Measurements from ENCODE around the gene LHFPL2. TPM values are rescaled to one million over a fixed set of nuclear protein-coding genes. Genes with fewer than 3 reads are reported as not detected.

Gene LHFPL2
- total RNA-seq, 1 experiment from 2014 or later, result 49.7 TPM

GRCh38 chr5:78659114-78659513 lies 10.5 kb upstream of the LHFPL2 start:
- Histone ChIP-seq H3K9me3 (no peaks in the 10 kb centered on the region), H3K27me3 (replicated peaks; ENCODE audit: control insufficient read depth, insufficient read depth, low read length) (no peaks in the 10 kb centered on the region), H3K4me3 (ENCODE audit: low read depth, low read length) (no peak overlapping the region), H3K36me3 (ENCODE audit: control insufficient read depth, insufficient read depth, low read length) (no peaks in the 10 kb centered on the region), H3K4me1 (peaks cover 11% of the 10 kb centered on the region)
- no peak for TF ChIP-seq CTCF (IDR thresholded peaks at IDR 0.05; ENCODE audit: insufficient read depth in 1 of 2, low read depth in 1 of 2, low read length in 1 of 2, severe bottlenecking in 1 of 2, unreplicated experiment in 1 of 2)
- Mint-ChIP-seq H3K4me1 (ENCODE audit: low read depth, unreplicated experiment) (no peaks in the 10 kb centered on the region), H3K27ac (ENCODE audit: unreplicated experiment) (no peak overlapping the region), H3K9me3 (ENCODE audit: unreplicated experiment) (no peaks in the 10 kb centered on the region), H3K27me3 (ENCODE audit: insufficient read depth, unreplicated experiment) (no peaks in the 10 kb centered on the region), H3K4me3 (ENCODE audit: unreplicated experiment) (no peak overlapping the region), H3K36me3 (ENCODE audit: insufficient read depth, unreplicated experiment) (no peaks in the 10 kb centered on the region)
- BruUV-seq (replicated peaks), result no TSS peak
- ChIA-PET CTCF (no interaction called here), POLR2A (no interaction called here)
- intact Hi-C loops (cut with micrococcal nuclease; ENCODE audit: unreplicated experiment), result no loop called here
- DNase-seq, result no peak

GRCh38 chr5:78657201-78657600 lies 8.6 kb upstream of the LHFPL2 start:
- H3K4me3 ChIP-seq (ENCODE audit: low read depth, low read length), result no peak overlapping the region
- Mint-ChIP-seq H3K36me3 (ENCODE audit: insufficient read depth, unreplicated experiment) (no peaks in the 10 kb centered on the region), H3K4me1 (ENCODE audit: low read depth, unreplicated experiment) (no peaks in the 10 kb centered on the region), H3K27ac (ENCODE audit: unreplicated experiment) (no peak overlapping the region), H3K9me3 (ENCODE audit: unreplicated experiment) (no peaks in the 10 kb centered on the region), H3K4me3 (ENCODE audit: unreplicated experiment) (no peak overlapping the region), H3K27me3 (ENCODE audit: insufficient read depth, unreplicated experiment) (no peaks in the 10 kb centered on the region)
- ChIA-PET CTCF (no interaction called here), POLR2A (no interaction called here)
- peaks cover 11% of the 10 kb centered on the region for H3K4me1 ChIP-seq
- no peaks in the 10 kb centered on the region for H3K36me3 ChIP-seq (ENCODE audit: control insufficient read depth, insufficient read depth, low read length)
- BruUV-seq (replicated peaks), result no TSS peak
- intact Hi-C loops (cut with micrococcal nuclease; ENCODE audit: unreplicated experiment), result no loop called here
- H3K9me3 ChIP-seq, result no peaks in the 10 kb centered on the region
- no peaks in the 10 kb centered on the region for H3K27me3 ChIP-seq (replicated peaks; ENCODE audit: control insufficient read depth, insufficient read depth, low read length)
- no peak for TF ChIP-seq CTCF (IDR thresholded peaks at IDR 0.05; ENCODE audit: insufficient read depth in 1 of 2, low read depth in 1 of 2, low read length in 1 of 2, severe bottlenecking in 1 of 2, unreplicated experiment in 1 of 2)
- no peak for DNase-seq

GRCh38 chr5:78655746-78656290 lies 7.2 kb upstream of the LHFPL2 start:
- TF ChIP-seq CTCF (IDR thresholded peaks at IDR 0.05; ENCODE audit: insufficient read depth in 1 of 2, low read depth in 1 of 2, low read length in 1 of 2, severe bottlenecking in 1 of 2, unreplicated experiment in 1 of 2), result no peak
- H3K36me3 Mint-ChIP-seq (ENCODE audit: insufficient read depth, unreplicated experiment), result no peaks in the 10 kb centered on the region
- POLR2A ChIA-PET, result no interaction called here
- H3K4me3 ChIP-seq (ENCODE audit: low read depth, low read length), result no peak overlapping the region
- H3K9me3 Mint-ChIP-seq (ENCODE audit: unreplicated experiment), result no peaks in the 10 kb centered on the region
- BruUV-seq (replicated peaks), result no TSS peak
- intact Hi-C loops (cut with micrococcal nuclease; ENCODE audit: unreplicated experiment), result no loop called here
- H3K27me3 ChIP-seq (replicated peaks; ENCODE audit: control insufficient read depth, insufficient read depth, low read length), result no peaks in the 10 kb centered on the region
- no peak overlapping the region for H3K27ac Mint-ChIP-seq (ENCODE audit: unreplicated experiment)
- no peaks in the 10 kb centered on the region for H3K27me3 Mint-ChIP-seq (ENCODE audit: insufficient read depth, unreplicated experiment)
- peaks cover 11% of the 10 kb centered on the region for H3K4me1 ChIP-seq
- CTCF ChIA-PET, result no interaction called here
- no peaks in the 10 kb centered on the region for H3K36me3 ChIP-seq (ENCODE audit: control insufficient read depth, insufficient read depth, low read length)
- H3K4me3 Mint-ChIP-seq (ENCODE audit: unreplicated experiment), result no peak overlapping the region
- H3K9me3 ChIP-seq, result no peaks in the 10 kb centered on the region
- H3K4me1 Mint-ChIP-seq (ENCODE audit: low read depth, unreplicated experiment), result no peaks in the 10 kb centered on the region
- no peak for DNase-seq

Measured in Caco-2 (cell line).